Measurements from ENCODE around the gene DLG3. TPM values are rescaled to one million over a fixed set of nuclear protein-coding genes. Genes with fewer than 3 reads are reported as not detected.

The DLG3 gene
- total and polyA plus RNA-seq, 10 of the 15 experiments (the other 5 are each of a cell fraction or from before 2014, with no cell fraction given): 1.3 to 32.2 (median 3.9) TPM

- H3K36me3 ChIP-seq (ENCODE audit: control insufficient read depth in 2 of 2, insufficient read depth in 2 of 2, low read length in 1 of 2): no peaks in the 10 kb centered on the region
- POLR2A ChIA-PET: interaction anchor here (0.6 to 0.8 kb wide), 2 partner anchors 143 to 327 kb away, joined by 3 to 4 read pairs; no protein-coding TSS in a partner anchor
- H3K9me3 ChIP-seq (replicated peaks; ENCODE audit: control insufficient read depth, insufficient read depth, low read length): no peaks in the 10 kb centered on the region
- FAIRE-seq (no peak), ATAC-seq (peak; percentile 81), DNase-seq (ENCODE audit: low read depth, low spot score) (no peak)
- H3K27me3 ChIP-seq (replicated peaks in 1 of 2; ENCODE audit: control insufficient read depth in 2 of 2, insufficient read depth in 2 of 2, low read length in 1 of 2): no peaks in the 10 kb centered on the region
- in situ Hi-C loops (cut with MboI) (loop anchor here (25.0 kb wide), 1 partner anchor 397 kb away; the partner anchor contains the start of gene AWAT2), intact Hi-C loops (cut with micrococcal nuclease; ENCODE audit: unreplicated experiment) (loop anchor here (5.0 kb wide), 1 partner anchor 402 kb away; no protein-coding TSS in a partner anchor)
- peak overlapping the region; percentile 89 for H2AFZ ChIP-seq (ENCODE audit: control insufficient read depth, low read depth, low read length)
- H3K4me1 ChIP-seq (ENCODE audit: control insufficient read depth, insufficient read depth, low read length): peaks cover 10% of the 10 kb centered on the region
- CTCF ChIA-PET: interaction anchor here (0.8 to 2.7 kb wide), 13 partner anchors 11 to 300 kb away, joined by 3 to 11 read pairs (median 4); partner anchors contain the start of genes GDPD2, IGBP1, KIF4A and PDZD11
- 42% methylated on average over 35 of the region's 37 CpGs for WGBS (ENCODE audit: insufficient coverage, insufficient replicate concordance, low lambda C conversion rate, missing lambda C conversion rate)
- SMC1A ChIA-PET (ENCODE audit: uncharacterized antibody, unreplicated experiment): interaction anchor here (1.3 kb wide), 1 partner anchor 141 kb away, joined by 4 read pairs; no protein-coding TSS in a partner anchor
- peak overlapping the region; percentile 75 for H3K4me3 ChIP-seq
- peak overlapping the region; percentile 73 for H3K9ac ChIP-seq (ENCODE audit: control insufficient read depth, insufficient read depth, low read length)
- H3K79me2 ChIP-seq (ENCODE audit: control insufficient read depth, insufficient read depth, low read length): no peaks in the 10 kb centered on the region
- H3K27ac ChIP-seq (ENCODE audit: control insufficient read depth, insufficient read depth): peak overlapping the region; percentile 50; the same call in 1 of the 2 replicates
- RAD21 ChIA-PET (ENCODE audit: unreplicated experiment): interaction anchor here (0.9 to 1.7 kb wide), 5 partner anchors 22 to 400 kb away, joined by 3 to 5 read pairs (median 3); partner anchors contain the start of gene IGBP1
- BruUV-seq (replicated peaks): no TSS peak
- no peaks in the 10 kb centered on the region for H4K20me1 ChIP-seq (ENCODE audit: control insufficient read depth, insufficient read depth)
- peak overlapping the region; percentile 79 for H3K4me2 ChIP-seq (ENCODE audit: control insufficient read depth, insufficient read depth)
- TF ChIP-seq SRF (IDR thresholded peaks at IDR 0.05; ENCODE audit: low read depth in 2 of 2, low read length in 2 of 2) (no peak), MEF2B (IDR thresholded peaks at IDR 0.05; ENCODE audit: partially characterized antibody, poor library complexity, severe bottlenecking) (peak; percentile 23), RAD21 (IDR thresholded peaks at IDR 0.05; ENCODE audit: insufficient read depth, low read depth, low read length) (peak; percentile 48), CREB1 (IDR thresholded peaks at IDR 0.05; ENCODE audit: low read depth) (peak; percentile 83), KDM1A (IDR thresholded peaks at IDR 0.05; ENCODE audit: borderline replicate concordance) (no peak), POLR2A (IDR thresholded peaks at IDR 0.05; ENCODE audit: low read depth, low read length) (0 out of 2 replicates have a peak, but pooled peaks have one; percentile 43), SMARCA5 (IDR thresholded peaks at IDR 0.05) (peak; percentile 61; the same call in 1 of the 2 replicates), NBN (IDR thresholded peaks at IDR 0.05) (0 out of 2 replicates have a peak, but pooled peaks have one; percentile 41), CTCF (IDR thresholded peaks at IDR 0.05 in 2 of 3, conservative IDR thresholded peaks at IDR 0.05 in 1 of 3; ENCODE audit: control insufficient read depth in 2 of 3, extremely low read depth in 1 of 3, insufficient read depth in 1 of 3, low read depth in 3 of 3, low read length in 3 of 3) (peak; percentile 63 to 71 (median 69)), TCF3 (IDR thresholded peaks at IDR 0.05; ENCODE audit: borderline replicate concordance, insufficient read depth, low read depth, low read length) (peak; percentile 80), RUNX3 (IDR thresholded peaks at IDR 0.05; ENCODE audit: low read length) (0 out of 2 replicates have a peak, but pooled peaks have one; percentile 4), TCF12 (IDR thresholded peaks at IDR 0.05; ENCODE audit: low read depth, low read length) (peak; percentile 65), IKZF1 (conservative IDR thresholded peaks at IDR 0.05) (peak; percentile 26), LARP7 (IDR thresholded peaks at IDR 0.05) (peak; percentile 34; the same call in 1 of the 2 replicates), SMC3 (IDR thresholded peaks at IDR 0.05; ENCODE audit: borderline replicate concordance, low read length) (peak; percentile 24), BHLHE40 (IDR thresholded peaks at IDR 0.05; ENCODE audit: borderline replicate concordance in 1 of 2, low read depth in 2 of 2, low read length in 1 of 2) (0 out of 4 replicates have a peak, but pooled peaks of 1 of the 2 experiments have one; percentile 25), DPF2 (IDR thresholded peaks at IDR 0.05) (peak; percentile 18; the same call in 1 of the 2 replicates), CREM (IDR thresholded peaks at IDR 0.05; ENCODE audit: low read depth) (peak; percentile 74; the same call in 1 of the 2 replicates), FOS (IDR thresholded peaks at IDR 0.05; ENCODE audit: borderline replicate concordance, extremely low read depth, insufficient read length) (no peak), CHD1 (IDR thresholded peaks at IDR 0.05; ENCODE audit: low read depth, low read length) (no peak), CBX5 (IDR thresholded peaks at IDR 0.05; ENCODE audit: low read depth) (no peak)
Observed at GRCh38 chrX:70433848-70434351, 10.7 kb upstream of the DLG3 start.
